Femur (tissue), 1 donor: ENCODE data around the gene OSTN.
"Not testable (repeated sequence)": the region's sequence is repeated elsewhere in the genome, so short reads cannot be mapped to it uniquely, and the experiment has no call there.

Source experiments
- DNase-seq: peaks from one replicate; pipeline ENCODE4 v3.0.0-alpha.2; 2017

The OSTN gene

GRCh38 chr3:191269289-191270085 lies 70.4 kb downstream of the OSTN start:
- no peak for DNase-seq

GRCh38 chr3:191275244-191275643 lies 76.2 kb downstream of the OSTN start:
- not testable (repeated sequence) for DNase-seq

GRCh38 chr3:191275751-191276150 lies 76.7 kb downstream of the OSTN start:
- no peak for DNase-seq

- DNase-seq = no peak
Measured at GRCh38 chr3:191280111-191280510, 81.1 kb downstream of the OSTN start.

GRCh38 chr3:191280882-191281281 lies 81.8 kb downstream of the OSTN start:
- no peak for DNase-seq

GRCh38 chr3:191282251-191283185 lies 83.5 kb downstream of the OSTN start:
- no peak for DNase-seq

- DNase-seq = no peak
Measured at GRCh38 chr3:191283400-191283799, 84.4 kb downstream of the OSTN start.

GRCh38 chr3:191290311-191291025 lies 91.4 kb downstream of the OSTN start:
- DNase-seq = no peak

GRCh38 chr3:191292243-191293015 lies 93.4 kb downstream of the OSTN start:
- DNase-seq = no peak

GRCh38 chr3:191294291-191294690 lies 95.2 kb downstream of the OSTN start:
- no peak for DNase-seq

GRCh38 chr3:191296041-191296541 lies 97.0 kb downstream of the OSTN start:
- no peak for DNase-seq

- no peak for DNase-seq
Measured at GRCh38 chr3:191298846-191299245, 99.8 kb downstream of the OSTN start.

GRCh38 chr3:191300422-191300821 lies 101.4 kb downstream of the OSTN start:
- DNase-seq = no peak

GRCh38 chr3:191301017-191301416 lies 102.0 kb downstream of the OSTN start:
- DNase-seq = no peak

GRCh38 chr3:191301782-191302411 lies 102.9 kb downstream of the OSTN start:
- DNase-seq = no peak

- no peak for DNase-seq
Measured at GRCh38 chr3:191302451-191302850, 103.4 kb downstream of the OSTN start.

- no peak for DNase-seq
Measured at GRCh38 chr3:191303596-191303995, 104.6 kb downstream of the OSTN start.

- no peak for DNase-seq
Measured at GRCh38 chr3:191306428-191306827, 107.4 kb downstream of the OSTN start.

- DNase-seq = no peak
Measured at GRCh38 chr3:191307341-191307740, 108.3 kb downstream of the OSTN start.

- DNase-seq = no peak
Measured at GRCh38 chr3:191313296-191313695, 114.3 kb downstream of the OSTN start.

- no peak for DNase-seq
Measured at GRCh38 chr3:191314109-191314728, 115.2 kb downstream of the OSTN start.
